GM19099 (cell line): ENCODE measurements around the gene GALNT17.

ENCODE experiments used
- POLR2A ChIP-seq: IDR thresholded peaks from 3 replicates; pipeline ENCODE4 v1.6.1; 2011; ENCODE audit warnings: low read depth; ENCODE audit not compliant: insufficient read length; ENCODE audit errors: extremely low read depth

Gene GALNT17

DNA sequence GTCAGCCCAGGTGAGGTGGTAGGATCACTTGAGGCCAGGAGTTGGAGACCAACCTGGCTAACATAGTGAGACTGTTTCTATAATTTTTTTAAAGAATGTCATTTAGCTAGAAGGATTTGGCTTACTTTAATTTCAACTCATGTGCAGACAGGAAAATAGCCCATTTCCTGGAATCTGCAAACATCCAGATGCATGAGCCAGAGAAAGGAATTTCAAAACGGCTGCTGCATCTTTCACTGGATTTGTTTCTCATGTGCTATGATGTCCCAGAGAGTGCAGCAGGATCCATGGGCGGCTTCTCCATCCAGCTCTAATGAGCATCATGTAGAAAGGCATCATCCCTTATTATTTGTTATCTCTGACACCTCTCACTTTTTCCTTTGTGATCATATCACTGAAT is 149.3 kb downstream of the GALNT17 start:
- TF ChIP-seq POLR2A: no peak

DNA sequence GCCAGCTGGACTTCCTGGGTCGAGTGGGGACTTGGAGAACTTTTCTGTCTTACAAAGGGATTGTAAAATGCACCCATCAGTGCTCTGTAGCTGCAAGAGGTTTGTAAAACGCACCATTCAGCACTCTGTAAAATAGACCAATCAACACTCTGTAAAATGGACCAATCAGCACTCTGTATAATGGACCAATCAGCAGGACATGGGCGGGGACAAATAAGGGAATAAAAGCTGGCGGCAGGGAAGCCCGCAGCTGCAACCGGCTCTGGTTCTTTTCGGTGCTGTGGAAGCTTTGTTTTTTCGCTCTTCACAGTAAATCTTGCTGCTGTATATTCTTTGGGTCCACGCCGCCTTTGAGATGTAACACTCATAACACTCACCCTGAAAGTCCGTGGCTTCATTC is 151.9 kb downstream of the GALNT17 start:
- TF ChIP-seq POLR2A: no peak

DNA sequence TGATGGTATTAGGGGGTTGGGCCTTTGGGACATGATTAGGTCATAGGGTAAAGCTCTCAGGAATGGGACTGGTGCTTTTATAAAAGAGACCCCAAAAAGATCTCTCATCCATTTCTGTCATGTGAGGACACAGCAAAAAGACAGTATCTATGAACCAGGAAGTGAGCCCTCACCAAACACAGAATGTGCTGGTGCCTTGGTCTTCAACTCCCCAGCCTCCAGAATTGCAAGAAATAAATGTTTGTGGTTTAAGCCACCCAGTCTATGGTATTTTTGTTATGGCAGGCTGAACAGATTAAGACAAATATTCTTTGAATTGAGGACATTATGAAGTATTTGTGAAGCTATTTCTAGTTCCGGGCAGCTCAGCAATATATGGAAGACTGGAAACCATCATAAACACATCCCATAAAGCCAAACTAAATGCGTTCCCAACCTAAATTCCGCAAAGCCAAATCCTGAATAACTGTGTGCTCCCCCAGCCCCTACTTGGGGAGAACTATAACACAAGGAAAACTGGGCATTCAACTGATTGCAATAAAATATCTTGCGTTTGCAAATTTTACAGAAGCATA is 153.7 kb downstream of the GALNT17 start:
- no peak for TF ChIP-seq POLR2A

DNA sequence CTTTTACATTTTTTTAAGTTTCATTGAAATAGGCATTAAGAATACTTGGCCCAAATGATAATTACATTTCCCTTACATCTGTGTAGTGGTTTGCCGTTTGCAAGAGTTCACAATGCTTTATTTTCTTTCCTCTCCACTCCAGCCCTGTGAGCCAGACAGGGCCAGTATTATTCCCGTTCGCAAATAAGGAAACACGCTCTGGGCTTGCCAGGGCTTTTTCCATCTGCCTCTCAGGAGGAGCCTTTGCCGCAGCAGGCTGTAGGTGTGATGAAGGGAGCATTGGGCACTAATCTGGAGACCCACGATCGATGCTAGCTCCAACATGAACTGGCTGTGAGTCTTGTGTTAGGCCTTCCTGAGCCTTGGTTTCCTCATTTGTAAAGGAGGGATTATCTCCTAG is 154.4 kb downstream of the GALNT17 start:
- no peak for TF ChIP-seq POLR2A

DNA sequence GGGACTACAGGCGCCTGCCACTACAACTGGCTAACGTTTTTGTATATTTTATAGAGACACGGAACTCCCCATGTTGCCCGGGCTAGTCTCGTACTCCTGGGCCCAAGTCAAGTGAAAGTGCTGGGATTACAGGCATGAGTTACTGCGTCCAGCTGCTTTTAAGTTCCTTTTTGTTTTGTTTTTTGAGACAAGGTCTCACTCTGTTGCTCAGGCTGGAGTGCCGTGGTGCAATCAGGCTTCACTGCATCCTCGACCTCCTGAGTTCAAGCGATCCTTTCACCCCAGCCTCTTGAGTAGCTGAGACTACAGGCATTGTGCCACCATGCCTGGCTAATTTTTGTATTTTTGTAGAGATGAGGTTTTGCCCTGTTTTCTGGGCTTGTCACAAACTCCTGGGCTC is 155.0 kb downstream of the GALNT17 start:
- TF ChIP-seq POLR2A: no peak

- no peak for TF ChIP-seq POLR2A
Observed at GRCh38 chr7:71290452-71290851, 158.5 kb downstream of the GALNT17 start.

DNA sequence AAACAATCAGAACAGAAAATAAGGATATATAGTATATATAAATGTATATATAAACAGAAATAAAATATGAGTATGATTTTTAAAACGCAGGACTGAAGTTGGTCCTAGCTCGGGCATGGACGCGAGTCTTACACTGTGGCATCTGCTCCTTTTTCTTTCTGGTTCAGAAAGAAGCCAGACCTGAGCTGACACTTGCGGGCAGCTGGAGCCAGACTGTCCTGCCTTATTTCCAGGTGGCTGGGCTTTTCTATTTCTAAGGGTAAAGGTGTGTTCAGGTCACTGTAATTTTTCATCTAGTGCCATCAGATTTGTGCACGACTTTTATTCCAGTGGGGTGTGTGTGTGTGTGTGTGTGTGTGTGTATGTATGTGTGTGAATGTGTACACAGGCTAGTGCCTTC is 166.4 kb downstream of the GALNT17 start:
- TF ChIP-seq POLR2A: no peak

DNA sequence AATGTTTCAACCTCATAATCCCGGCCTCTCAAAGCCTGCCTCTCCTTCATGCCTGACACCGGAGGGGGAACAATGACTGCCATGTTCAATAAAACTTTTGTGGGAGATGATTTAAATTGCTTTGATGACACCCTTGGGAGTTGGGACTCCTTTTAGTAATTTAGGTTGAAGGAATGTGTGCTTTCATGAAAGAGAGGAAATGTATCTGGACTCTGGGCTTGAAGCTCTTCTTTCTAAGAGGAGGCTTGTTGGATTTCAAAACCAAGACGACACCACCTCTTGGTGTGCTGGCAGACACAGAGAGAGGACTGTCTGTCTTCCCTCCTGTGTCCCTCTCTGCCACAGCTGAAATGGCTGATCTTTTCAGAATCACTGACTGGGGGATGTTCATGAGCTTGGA is 168.1 kb downstream of the GALNT17 start:
- no peak for TF ChIP-seq POLR2A

DNA sequence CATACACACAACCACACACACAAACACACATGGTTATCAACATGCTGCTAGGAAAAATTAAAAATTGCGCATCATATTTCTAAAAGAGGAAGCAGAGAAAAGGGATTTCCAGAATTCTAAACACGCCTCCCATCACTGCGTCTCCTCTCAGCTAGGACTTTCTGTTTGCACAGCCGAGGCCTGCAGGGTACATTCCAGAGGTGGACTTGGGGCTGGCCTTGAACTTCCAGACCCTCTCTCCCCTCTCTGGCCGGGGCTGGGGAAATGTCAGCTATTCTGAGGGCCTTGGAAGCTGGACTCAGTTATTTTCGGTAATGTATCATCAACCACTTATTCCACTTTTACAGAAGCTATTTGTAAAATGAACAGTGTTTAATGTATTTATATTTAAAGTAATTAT is 168.7 kb downstream of the GALNT17 start:
- TF ChIP-seq POLR2A: no peak

- TF ChIP-seq POLR2A: no peak
Observed at GRCh38 chr7:71301167-71301566, 169.2 kb downstream of the GALNT17 start.

GRCh38 chr7:71303566-71303965 is 171.6 kb downstream of the GALNT17 start:
- no peak for TF ChIP-seq POLR2A

GRCh38 chr7:71308096-71308495 is 176.2 kb downstream of the GALNT17 start:
- no peak for TF ChIP-seq POLR2A

DNA sequence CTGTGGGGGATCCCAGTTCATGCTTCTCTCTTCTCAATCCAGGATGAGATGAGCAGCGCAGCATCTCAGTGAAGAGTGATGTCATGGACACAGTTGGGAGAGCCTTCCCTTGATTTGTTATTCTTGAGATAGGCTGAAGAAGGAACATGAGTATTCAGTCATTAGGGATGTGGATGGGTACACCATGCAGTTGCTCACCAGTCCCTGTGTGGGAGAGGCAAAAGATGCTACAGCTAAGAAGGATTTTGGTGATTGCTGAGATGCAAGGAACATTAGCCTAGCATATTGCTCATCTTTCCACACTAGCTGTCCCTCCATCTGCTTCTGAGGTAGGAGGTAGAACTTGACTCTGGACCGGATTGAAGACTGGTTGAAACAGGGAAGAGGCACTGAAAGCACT is 179.6 kb downstream of the GALNT17 start:
- TF ChIP-seq POLR2A: no peak

DNA sequence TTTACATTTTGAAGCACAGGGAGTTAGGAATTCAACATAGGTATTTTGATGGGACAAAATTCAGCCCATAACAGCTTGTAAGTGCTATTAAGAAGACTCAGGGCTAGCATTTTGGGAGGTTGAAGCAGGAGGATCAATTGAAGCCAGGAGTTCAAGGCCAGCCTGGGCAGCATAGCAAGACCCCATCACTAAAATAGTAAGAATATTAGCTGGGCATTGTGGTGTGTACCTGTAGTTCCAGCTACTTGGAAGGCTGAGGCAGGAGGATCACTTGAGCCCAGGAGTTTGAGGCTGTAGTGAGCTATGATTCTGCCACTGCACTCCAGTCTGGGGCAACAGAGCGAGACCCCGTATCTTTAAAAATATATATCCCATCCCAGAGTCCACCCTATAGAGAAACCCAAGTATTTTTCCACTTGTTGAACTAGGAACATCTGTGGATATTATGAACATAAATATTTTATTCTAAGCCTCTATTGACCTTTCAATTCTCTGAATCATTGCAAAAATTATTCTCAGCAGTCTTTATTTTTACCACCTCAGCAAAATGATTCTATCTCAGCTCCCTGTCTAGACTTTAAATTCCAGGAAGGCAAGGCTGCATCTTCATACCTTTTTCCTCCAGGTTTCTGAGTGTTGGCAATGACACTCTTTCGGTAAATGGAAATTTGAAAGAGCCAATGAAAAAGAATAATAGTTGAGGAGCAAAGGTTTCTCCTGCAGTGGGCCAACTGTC is 181.0 kb downstream of the GALNT17 start:
- no peak for TF ChIP-seq POLR2A

GRCh38 chr7:71313553-71313952 is 181.6 kb downstream of the GALNT17 start:
- TF ChIP-seq POLR2A: no peak

GRCh38 chr7:71320916-71321315 is 189.0 kb downstream of the GALNT17 start:
- TF ChIP-seq POLR2A: no peak

GRCh38 chr7:71322201-71322600 is 190.3 kb downstream of the GALNT17 start:
- TF ChIP-seq POLR2A: no peak
